Activated CD4-positive, alpha-beta T cell treated with anti-CD3 and anti-CD28 coated beads, Interleukin-10, Interleukin-2, amounts not matched to agents 100 ng/mL and 50 ng/mL, durations not matched to agents 16 hours and 8 hours (primary cell): Measurements from ENCODE around the gene MRGPRX4.

Experiments
- DNase-seq: peaks from one replicate; pipeline ENCODE4 v3.0.0-alpha.2; 2020

MRGPRX4 gene

DNA sequence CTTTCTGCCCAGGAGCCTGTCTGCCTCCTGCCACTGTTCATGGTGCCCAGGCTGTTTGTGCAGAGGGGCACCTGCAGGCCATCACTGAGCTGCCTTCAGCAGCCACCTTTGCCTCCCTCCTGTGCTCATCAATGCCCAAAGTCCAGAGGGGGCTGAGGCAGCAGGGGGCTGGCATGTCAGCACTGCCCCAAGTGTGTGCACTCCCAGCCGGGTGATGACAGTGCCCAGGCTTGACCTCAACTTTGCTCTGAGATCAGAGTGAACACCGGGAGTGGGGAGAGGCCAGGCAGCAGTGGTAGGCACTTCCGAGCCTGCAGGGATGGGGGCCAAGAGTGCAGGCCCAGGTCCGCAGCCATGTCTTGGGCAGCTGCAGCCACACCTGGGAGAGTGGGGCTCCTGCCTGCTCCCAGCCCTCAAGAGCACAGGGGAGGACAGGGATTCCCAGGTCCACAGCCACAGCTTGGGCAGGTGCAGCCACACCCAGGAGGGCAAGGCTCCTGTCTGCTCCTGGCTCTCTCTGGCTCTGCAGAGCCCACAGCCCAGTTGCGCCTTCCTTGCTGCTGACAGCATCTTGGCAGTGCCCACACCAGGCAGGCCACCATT, 48.7 kb downstream of the MRGPRX4 start:
- no peak for DNase-seq

DNA sequence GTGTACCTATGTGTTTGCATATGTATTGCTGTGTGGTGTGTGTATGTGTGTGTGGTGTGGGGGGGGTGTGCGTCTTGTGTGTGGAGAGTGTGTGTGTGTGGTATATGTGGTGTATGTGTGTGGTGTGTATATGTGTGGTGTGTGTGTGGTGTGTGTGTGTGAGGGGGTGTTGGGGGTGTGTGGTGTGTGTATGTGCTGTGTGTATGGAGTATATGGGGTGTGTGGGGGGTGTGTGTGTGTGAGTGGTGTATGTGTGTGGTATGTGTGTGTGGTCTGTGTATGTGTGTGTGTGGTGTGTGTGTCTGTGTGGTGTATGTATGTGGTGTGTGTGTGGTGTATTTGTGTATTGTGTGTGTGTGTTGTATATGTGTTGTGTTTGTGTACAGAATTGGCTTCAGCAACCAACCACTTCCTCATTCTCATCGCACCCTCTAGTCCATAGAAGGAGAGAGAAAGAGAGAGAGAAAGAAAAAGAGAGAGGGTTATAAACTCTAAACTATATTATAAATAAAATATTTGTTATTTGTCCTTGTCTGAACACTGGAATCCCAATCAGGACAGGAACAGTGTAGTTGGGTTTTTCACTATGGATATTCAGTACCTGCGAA, 50.3 kb downstream of the MRGPRX4 start:
- no peak for DNase-seq
